HL-60/S4 (cell line): ENCODE data around the gene APOL3.
"Not testable (repeated sequence)": the region's sequence is repeated elsewhere in the genome, so short reads cannot be mapped to it uniquely, and the experiment has no call there.

Source experiments
- in situ Hi-C: fragments of 300-500 bp; cut with MboI; formaldehyde crosslinking; loops from 2 replicates; pipeline ENCODE4 v1.14.3; 2022; ENCODE audit warnings: low sequenced_read_pairs

The APOL3 gene

DNA sequence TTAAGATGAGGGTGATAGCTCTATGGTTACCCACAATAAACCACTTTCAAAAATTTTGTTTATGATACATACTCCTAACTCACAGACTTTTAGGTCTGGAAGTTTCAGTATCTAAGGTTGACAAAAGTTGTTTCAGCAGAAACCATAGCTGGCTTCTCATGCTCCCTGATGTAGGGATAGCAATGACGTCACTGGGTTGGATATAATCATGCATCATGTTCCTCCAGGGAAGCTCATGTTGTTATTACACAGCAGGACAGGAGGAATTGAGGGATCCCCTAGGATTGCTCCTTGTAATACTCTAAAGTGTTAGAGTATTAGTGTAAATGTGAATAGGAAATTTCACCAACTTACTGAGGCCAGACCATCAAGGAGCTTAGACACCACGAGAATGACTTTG, 23.6 kb downstream of the APOL3 start:
- in situ Hi-C loops, result no loop called here

DNA sequence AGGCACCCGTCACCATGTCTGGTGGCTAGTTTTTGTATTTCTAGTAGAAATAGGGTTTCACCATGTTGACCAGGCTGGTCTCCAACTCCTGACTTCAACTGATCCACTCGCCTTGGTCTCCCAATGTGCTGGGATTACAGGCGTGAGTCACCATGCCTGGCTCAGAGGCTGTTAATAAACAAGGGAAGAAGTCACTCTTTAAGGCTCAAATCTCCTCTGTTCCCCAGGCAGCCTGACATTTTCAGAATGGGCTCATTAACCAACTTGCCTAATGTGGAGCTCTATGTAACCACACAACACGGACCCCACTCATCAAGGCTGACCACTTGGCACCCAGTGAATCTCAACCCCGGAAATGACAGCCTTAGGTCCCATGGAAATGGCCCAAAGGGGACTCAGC, 24.1 kb downstream of the APOL3 start:
- in situ Hi-C loops, result no loop called here

DNA sequence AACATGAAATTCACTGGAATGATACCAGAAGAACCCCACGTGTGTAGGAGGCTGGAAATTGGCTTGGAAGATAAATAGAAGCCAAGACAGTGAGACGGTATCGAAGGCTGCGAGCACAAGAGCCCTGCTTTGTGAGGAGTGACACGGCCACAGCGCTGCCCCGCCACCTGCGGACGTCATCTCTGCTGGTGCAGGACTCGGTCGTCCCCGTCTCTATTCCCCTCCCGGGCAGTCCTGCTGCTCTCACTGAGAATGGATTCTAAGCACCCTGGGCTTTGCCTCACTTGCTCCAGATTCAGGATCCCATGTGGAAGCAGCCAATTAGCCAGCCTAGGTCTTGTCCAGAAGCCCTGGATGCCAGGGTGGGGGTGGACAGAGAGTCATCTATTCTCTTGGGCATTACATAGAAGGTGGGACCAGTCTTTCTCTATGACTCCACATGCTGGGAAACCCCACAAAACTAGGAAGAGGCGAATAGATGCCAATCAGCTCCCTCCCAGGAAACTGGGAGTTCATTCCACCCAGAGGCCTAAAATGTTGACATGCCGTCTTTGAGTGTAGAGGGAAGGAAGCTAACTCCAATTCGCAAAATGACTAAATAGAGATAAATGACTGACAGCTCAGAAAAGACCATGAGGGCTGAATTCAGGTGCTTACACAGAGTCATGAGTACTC, 25.1 kb downstream of the APOL3 start:
- in situ Hi-C loops, result no loop called here

DNA sequence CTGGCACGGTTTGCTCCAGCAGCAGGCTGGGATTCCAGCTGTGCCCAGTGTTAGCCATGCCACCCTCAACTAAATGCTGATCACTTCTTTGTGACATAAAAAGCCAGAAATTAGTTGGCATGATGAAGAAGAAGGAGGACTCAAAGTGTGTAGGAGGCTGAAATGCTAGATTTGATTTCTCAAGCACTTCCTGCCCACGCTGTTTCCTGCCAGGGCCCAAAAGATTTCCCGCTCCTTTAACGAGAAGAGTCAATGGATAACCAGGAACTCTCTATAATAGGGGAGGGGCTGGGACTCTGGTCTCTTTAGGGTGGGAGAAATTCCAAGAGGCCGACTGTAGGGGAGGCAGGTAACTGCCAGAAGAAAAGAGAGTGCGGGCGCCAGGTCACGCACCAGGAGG, 26.4 kb downstream of the APOL3 start:
- in situ Hi-C loops, result no loop called here

DNA sequence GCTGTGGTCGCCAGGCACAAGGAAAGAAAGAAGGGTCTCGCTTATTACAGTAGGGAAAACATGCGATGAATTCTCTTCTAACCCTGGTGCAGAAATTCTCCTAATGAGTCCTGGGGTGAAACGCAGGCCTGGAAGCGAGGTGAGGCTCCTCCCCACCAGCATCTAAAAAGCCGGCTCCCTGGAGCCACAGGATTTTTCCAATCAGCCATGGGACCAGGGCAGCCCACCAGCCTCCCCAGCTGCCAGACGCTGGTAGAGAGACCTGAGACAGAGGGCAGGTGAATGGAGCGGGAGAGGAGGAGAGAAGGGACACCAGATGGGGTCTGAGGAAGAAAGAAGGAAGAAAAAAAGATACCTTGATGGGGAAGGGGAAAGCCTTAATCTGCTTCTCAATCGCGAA, 28.6 kb downstream of the APOL3 start:
- in situ Hi-C loops, result no loop called here

DNA sequence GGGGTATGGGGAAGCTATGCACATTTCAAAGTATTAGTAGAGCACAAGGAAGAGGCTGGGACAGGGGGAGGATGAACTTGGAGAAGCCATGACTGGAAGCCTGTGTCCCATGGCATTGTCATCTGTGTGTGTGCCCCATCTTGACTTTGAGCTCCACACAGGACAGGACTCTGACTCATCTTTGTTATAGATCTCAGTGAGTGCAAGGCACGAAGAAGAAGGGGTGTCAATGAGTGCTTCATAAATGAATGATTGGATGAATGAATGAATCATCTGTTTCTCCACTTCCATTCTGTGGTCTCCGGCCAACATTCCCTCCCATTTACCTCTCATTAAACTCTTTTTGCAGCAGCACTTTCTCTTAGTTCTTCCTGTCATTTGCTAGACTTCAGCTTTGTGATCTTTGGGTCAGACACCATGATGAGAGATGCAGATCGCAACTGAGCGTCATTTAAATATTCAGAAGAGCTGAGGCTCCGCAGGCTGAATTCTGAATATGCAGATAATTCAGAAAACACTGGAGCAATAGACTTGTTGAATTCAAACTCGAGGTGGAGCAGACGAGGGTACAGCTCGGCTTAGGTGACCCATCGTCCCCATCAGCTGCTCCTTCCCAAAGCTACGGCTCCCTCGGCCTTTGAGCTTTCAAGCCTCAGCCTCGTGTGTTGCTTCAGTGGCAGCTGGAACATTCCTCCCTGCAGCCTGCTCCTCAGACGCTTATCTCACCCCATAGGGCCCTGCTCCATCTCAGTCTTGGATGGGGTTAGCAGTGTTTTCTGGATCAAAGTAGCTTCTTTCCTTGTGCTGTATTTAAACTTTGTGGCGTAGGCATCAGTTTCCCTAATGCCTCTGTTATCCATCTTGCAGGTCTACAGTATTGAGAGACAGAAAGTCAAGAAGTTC, 30.8 kb downstream of the APOL3 start:
- in situ Hi-C loops, result no loop called here

DNA sequence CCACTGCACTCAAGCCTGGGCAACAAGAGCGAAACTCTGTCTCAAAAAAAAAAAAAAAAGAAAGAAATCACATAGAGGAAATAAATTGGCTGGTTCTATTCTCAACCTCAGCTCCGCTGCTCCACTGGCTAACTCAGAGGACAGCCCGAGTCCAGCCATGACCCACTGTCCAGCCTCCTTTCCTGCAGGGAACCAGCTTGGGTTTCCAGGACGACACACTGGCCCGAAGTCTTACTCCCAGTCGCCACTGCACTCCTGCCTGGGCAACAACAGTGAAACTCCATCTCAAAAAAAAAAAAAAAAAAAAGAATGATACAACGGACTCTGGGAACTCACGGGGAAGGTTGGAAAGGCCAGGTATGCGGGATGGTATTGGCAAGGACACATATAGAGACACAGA, 31.5 kb downstream of the APOL3 start:
- in situ Hi-C loops, result no loop called here

DNA sequence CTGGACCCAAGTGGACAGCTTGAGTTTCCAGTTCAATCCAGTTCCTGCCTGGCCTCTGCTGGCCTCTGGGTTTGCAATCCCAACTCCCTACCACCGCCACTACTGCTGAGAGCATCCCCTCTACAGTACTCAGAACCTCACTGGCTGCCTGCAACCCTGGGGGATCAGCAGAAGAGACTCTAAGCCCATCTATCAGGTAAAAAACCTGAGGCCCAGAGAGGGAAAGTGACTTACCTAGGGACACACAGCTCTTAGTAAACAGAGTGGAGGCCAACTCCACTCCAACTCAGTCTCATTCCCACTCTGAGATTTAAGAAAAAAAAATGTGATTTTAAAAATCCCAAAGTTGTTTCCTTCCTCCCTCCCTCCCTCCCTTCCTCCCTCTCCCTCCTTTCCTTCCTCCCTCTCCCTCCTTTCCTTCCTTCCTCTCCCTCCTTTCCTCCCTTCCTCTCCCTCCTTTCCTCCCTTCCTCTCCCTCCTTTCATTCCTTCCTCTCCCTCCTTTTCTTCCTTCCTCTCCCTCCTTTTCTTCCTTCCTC, 34.5 kb downstream of the APOL3 start:
- in situ Hi-C loops, result no loop called here

DNA sequence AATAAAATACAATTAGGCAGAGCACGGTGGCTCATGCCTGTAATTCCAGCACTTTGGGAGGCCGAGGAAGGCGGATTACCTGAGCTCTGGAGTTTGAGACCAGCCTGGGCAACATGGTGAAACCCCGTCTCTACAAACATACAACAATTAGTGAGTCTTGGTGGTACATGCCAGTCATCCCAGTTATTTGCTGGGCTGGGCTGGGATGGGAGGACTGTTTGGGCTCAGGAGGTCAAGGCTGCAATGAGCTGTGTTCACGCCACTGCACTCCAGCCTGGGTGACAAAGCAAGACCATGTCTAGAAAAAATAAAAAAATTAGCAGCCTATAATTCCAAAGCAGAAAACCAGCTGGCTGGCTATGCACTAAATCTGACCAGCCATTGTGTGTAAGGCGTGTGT, 35.1 kb downstream of the APOL3 start:
- in situ Hi-C loops, result no loop called here

DNA sequence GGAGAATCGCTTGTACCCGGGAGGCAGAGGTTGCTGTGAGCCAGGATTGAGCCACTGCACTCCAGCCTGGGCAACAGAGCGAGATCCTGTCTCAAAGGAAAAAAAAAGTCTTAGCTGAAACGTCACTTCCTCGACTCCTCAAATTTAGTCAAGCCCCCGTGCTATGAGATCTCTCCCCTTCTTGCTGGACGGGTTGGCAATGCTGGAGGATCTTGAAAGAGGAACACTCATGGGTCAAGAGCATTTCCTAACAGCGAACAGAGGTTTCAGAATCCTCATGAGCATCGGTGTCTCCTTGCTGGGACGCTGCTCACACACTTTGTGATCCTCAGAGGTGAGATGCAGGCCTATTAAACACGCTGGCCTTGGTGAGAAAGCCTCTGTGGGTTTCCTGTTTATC, 35.9 kb downstream of the APOL3 start:
- in situ Hi-C loops, result no loop called here

DNA sequence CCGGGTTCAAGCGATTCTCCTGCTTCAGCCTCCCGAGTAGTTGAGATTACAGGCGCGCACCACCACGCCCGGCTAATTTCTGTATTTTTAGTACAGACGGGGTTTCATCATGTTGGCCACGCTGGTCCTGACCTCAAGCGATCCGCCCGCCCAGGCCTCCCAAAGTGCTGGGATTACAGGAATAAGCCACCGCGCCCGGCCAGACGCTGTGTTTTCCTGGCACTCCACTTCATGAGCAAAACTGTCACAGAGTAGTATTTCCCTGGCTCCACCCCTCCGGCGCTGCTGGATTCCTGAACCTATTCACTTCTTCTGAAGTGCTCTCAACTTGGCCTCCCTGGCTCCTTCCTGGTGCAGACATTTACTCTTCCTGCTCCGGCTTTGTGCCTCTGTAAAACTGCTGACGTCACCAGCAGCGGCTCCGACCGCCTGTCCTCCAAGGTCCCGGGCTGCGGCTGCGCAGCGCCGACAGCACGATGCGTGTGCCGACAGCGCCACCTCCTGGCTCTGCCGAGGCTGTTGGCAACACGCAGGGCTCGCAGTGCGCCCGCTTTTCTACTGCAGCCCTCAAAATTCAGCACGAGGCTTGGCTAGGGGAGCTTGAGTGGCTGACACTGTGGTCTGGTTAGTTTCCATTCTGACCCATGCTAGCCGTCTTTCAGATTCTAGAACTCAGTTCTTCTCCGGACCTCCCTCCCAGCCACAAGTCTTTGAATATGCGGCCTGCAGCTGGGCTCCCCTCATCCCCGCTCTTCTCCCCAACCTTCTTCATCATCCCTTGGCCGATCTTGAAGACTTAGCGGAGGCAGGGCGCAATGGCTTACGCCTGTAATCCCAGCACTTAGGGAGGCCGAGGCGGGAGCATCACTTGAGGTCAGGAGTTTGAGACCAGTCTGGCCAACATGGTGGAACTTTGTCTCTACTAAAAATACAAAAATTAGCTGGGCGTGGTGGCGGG, 36.6 kb downstream of the APOL3 start:
- in situ Hi-C loops, result no loop called here

DNA sequence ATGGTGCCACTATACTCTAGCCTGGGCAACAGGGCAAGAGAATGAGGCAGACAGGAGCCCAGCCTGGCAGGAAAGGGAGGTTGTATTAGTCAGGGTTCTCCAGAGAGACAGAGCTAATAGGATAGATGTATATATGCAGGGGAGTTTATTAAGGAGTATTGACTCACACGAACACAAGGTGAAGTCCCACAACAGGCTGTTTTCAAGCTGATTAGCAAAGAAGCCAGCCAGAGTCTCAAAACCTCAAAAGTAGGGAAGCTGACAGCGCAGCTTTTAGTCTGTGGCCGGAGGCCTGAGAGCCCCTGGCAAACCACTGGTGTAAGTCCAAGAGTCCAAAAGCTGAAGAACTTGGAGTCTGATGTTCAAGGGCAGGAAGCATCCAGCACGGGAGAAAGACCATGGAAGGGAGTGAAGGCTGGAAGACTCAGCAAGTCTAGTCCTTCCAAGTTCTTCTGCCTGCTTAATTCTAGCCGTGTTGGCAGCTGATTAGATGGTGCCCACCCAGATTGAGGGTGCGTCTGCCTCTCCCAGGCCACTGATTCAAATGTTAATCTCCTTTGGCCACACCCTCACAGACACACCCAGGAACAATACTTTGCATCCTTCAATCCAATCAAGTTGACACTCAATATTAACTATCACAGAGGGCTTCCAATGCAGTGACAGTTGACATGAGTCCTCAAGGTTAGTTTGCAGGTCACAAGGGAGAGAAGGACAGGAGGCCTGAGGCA, 39.8 kb downstream of the APOL3 start:
- in situ Hi-C loops, result not testable (repeated sequence)

DNA sequence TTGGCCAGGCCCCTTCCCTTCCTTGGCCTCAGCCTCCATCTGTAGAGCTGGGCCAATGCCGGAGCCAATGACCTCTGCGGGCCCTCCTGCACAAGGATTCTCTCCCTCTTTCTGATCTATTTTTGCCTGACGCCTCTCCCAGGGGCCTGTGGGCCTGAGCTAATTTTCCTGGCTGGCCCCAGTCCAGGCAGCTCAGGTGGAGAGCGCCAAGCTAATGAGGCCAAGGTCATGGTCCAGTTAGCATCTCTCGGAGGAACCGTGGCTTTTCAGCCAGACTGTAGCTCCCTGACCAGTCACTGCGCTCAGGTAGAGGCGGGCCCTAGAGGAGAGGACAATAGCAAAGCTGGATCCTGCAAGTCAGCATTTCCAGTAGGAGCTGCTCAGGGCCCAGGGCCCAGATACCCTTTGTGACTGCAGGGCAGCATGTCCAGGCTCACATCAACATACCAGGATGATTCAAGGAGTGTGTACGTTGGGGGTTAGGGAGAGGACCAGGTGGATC, 43.5 kb downstream of the APOL3 start:
- in situ Hi-C loops, result no loop called here

DNA sequence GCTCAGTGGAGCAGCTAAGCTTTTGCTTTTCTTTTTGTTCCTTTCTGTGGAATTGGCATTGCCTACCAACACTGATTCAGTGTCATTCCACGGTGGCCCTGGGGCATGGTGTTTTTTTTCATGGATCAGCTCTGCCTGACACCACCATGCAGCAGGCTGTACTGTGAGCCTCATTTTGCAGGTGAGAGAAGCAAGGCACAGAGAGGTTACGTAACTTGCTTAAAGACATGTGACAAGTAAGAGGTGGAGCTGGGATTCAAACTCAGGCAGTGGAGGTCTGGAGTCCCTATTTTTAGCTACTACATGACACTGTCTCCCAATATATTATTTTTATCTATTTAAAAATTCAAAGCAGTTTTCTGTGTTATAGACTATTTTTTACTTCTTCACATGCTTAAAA, 44.4 kb downstream of the APOL3 start:
- in situ Hi-C loops, result no loop called here

DNA sequence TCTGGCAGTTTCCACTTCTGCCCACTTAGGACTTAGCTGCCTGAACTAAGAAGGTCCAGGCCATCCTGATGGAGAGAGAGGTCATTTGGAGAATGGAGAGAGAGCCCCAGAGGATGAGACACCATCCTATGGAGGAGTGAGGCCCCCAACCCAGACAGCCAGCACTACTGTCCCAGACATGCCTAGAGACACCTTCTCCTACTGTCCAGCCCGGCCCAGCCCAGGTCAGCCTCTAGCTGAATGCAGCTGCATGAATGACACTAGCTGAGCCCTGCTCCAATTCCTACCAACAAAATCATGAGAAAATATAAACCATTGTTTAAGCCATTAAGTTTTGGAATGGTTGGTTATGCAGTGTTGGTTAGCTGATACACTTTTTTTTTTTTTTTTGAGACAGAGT, 47.4 kb downstream of the APOL3 start:
- in situ Hi-C loops, result no loop called here

DNA sequence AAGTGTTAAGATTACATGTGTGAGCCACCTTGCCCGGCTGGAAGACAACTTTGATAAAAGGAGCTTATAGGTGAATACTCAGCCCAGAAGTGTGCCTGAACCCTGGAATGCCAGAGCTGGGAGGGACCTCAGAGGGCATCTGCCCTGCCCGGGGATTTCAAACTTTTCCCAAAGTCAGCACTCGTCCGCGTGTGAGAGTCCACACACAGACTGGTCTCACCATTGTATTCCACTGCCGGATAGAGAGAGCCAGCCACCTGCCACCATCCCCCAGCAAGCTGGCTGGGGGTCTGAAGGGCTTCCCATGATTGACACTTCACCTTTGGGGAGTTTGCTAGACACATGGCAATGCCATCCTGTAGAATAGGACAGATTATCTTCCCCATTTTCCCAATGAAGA, 49.2 kb downstream of the APOL3 start:
- in situ Hi-C loops, result no loop called here

DNA sequence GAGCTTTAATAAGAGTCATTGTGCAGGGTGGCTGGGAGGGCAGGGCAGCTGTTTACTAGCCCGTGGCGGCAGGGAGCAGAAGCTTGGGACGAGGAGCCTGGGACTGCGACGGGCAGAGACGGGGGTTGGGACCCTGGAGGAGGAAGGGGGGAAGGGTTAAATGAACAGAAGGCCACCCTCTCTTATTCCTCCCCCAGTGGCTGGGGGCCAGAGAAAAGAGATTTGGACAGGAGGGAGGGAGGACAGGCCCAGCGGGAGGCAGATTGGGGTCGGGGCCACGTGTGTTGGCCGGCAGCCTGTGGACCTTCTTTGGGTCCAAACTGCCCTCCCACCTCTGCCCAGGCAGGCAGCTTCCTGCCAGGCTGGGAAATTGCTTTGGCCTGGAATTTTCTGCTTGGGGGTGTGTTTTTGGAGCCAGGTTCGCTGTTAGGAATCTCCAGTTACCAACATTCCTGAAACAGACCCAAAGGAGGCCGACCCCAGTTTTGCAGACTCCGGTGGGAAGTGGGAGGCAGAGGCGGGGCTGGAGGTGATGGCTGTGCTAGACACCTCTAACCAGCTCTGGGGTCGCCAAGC, 50.2 kb downstream of the APOL3 start:
- in situ Hi-C loops, result no loop called here

DNA sequence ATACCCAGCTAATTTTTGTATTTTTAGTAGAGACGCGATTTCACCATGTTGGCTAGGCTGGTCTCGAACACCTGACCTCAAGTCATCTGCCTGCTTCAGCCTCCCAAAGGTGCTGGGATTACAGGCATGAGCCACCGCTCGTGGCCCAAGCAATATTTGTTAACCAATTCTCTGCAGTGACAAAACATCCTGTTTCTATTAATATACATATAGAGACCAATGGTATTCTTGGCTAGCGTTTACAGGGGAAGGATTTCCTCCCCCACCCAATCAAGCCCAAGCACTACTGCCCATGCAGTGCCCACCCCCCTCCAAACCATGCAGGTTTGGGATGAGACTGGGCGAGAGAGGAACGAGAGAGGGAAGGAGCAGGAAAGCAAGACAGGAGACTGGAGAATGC, 53.1 kb downstream of the APOL3 start:
- in situ Hi-C loops, result no loop called here

DNA sequence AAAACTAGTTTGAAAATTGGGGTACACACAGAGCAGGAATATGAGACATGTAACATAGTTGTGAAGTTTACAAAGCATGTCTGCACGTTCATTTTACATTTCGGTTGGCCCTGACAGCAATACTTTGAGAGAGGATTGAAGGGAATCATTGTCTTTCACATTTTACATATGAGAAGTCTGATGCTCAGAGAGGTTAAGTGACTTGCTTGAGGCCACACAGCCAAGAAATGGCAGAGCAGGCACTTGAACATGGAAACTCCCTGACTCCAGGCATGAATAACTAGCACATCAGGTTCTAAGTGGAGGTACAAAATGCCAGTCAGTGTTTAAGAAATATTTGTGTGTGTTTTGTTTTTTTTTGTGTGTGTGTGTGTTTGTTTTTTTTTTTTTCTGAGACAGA, 53.6 kb downstream of the APOL3 start:
- in situ Hi-C loops, result no loop called here

DNA sequence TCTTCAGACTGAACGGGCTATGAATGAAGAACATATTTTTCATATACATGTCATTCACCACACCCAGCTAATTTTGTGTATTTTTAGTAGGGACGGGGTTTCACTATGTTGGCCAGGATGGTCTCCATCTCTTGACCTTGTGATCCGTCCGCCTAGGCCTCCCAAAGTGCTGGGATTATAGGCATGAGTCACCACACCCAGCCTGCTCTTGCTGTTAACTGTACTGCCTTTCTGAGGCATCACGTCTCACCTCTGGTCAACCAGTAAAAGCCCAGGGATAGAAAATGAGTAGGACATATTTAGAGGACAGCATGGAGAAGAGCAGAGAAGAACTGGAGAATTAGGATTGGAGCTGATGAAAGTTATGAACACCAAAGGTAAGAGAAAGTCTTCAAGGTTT, 55.6 kb downstream of the APOL3 start:
- in situ Hi-C loops, result no loop called here
